Coronary artery (tissue), 2 donors: ENCODE results near the gene TST.

Source experiments
- DNase-seq: peaks from one replicate; pipeline ENCODE4 v3.0.0-alpha.2; 2017; ENCODE audit warnings: low spot score
- H3K27ac ChIP-seq, 2 donors: fragments of 200-600 bp; sonication (generic); one replicate each; pipeline ENCODE4 v1.5.1; 2016 to 2019
- H3K4me3 ChIP-seq: fragments of 200-600 bp; sonication (generic); 2 replicates; pipeline ENCODE4 v1.5.1; 2016; ENCODE audit warnings: mild to moderate bottlenecking, moderate library complexity
- TF ChIP-seq, protein P1 (sequence below): fragments of 200-600 bp; sonication (generic); IDR thresholded peaks from one replicate; pipeline ENCODE4 v1.5.1; 2019; ENCODE audit warnings: antibody characterized with exemption

Gene TST

DNA sequence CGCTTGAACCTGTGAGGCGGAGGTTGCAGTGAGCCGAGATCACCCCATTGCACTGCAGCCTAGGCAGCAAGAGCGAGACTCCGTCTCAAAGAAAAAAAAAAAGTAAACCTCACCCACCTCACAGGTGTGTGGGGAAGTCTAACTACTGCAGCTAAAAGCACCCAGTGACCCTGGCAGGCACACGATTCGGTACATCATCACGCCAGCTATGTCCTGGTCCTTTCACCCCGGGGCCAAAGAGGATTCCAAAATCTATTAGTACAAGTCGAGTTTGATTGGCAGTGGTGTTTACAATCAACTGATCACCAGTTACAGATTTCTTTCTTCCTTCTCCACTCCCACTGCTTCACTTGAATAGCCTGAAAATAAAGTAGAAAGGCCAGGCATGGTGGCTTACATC, 6.3 kb downstream of the TST start:
- Histone ChIP-seq H3K27ac (no peak overlapping the region), H3K4me3 (no peak overlapping the region)

DNA sequence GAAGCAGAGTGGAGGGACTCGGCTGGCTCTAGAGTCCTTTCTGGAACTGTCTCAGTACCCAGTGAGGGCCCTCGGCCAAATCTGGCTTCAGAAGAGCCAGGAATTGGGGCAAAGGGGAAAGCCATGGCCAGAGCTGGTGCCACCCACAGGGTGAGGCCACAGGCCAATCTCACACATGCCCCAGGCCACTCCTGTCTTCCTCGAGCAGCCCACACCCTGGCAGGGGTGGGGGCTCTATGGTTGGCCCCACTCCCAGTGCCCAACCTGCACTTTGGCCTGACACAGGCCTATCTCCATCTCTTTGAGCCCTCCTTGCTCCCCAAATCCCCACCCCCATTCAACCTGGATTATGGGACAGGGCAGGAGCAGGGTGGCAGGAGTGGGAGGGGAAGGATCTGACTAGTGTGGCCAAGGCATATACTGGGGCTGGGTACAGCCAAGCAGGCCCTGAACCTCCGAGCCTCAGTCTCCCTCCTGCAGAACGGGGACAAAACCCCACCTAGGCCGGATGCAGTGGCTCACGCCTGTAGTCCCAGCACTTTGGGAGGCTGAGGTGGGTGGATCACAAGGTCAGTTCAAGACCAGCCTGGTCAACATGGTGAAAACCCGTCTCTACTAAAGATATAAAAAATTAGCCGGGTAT, 6.9 kb downstream of the TST start:
- H3K4me3 ChIP-seq, result no peak overlapping the region
- DNase-seq, result no peak
- peak overlapping the region in 1 of 2 donors; percentile 32 for H3K27ac ChIP-seq
- TF ChIP-seq, protein P1, sequence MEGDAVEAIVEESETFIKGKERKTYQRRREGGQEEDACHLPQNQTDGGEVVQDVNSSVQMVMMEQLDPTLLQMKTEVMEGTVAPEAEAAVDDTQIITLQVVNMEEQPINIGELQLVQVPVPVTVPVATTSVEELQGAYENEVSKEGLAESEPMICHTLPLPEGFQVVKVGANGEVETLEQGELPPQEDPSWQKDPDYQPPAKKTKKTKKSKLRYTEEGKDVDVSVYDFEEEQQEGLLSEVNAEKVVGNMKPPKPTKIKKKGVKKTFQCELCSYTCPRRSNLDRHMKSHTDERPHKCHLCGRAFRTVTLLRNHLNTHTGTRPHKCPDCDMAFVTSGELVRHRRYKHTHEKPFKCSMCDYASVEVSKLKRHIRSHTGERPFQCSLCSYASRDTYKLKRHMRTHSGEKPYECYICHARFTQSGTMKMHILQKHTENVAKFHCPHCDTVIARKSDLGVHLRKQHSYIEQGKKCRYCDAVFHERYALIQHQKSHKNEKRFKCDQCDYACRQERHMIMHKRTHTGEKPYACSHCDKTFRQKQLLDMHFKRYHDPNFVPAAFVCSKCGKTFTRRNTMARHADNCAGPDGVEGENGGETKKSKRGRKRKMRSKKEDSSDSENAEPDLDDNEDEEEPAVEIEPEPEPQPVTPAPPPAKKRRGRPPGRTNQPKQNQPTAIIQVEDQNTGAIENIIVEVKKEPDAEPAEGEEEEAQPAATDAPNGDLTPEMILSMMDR, result no peak

More for the DNA sequence above, 6.3 kb downstream of the TST start:
- TF ChIP-seq, protein P1, result no peak
- no peak for DNase-seq

DNA sequence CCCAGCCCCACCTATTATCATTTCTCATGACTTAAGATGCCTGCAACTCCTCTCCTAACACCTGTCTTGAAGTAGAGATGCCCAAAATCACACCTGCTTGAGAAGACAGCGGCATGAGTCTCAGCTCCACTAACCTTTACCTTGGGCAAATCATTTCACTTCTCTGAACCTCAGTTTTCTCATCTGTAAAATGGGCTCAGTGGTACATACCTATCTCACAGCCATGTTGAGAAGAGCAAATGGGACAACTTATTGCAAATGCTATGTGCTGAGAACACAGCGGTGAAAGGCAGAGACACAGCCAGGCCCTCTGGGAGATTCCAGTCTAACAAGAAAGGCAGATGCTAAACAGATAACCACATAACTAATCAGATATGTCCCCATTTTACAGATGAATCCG, 7.8 kb downstream of the TST start:
- no peak for DNase-seq
- Histone ChIP-seq H3K4me3 (no peak overlapping the region), H3K27ac (no peak overlapping the region)
- TF ChIP-seq, protein P1, result no peak

DNA sequence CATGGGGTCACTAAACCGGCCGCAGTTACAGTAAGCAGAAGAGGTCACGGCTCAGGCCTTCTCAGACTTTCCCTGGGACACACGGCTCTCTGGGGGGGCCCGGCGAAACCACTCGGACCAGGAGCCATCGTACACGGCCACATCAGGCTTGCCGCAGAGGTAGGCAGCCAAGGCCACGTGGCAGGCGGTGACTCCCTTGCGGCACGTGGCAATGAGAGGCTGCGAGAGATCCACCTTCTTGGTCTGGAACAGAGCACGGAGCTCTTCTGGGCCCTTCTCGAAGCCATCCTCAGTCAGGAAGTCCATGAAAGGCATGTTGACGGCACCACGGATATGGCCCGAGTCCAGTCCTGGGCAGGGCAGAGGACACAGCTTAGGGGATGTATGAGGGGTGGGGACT, 8.3 kb downstream of the TST start:
- TF ChIP-seq, protein P1, result no peak
- no peak for DNase-seq
- Histone ChIP-seq H3K4me3 (no peak overlapping the region), H3K27ac (no peak overlapping the region)

DNA sequence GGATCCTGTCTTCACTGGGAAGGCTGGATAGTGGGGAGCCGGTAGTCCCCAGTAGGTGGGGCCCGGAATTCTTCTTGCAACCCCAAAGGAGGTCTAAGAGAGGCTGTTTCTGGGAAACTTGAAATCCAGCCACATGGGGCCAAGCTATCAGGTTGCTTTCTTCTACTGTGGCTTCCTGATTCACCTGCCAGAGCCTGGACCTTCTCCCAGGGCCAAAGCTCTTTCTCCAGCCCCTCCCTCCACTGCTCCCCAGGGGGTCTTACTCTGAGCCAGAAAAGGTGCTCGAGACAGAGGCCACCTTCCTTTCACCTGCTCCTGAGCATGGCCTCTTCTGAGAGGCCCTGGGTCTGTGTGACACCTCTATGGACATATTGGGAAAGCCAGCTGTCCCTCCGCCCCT, 9.1 kb downstream of the TST start:
- Histone ChIP-seq H3K27ac (no peak overlapping the region), H3K4me3 (no peak overlapping the region)
- DNase-seq, result no peak
- TF ChIP-seq, protein P1, result no peak

DNA sequence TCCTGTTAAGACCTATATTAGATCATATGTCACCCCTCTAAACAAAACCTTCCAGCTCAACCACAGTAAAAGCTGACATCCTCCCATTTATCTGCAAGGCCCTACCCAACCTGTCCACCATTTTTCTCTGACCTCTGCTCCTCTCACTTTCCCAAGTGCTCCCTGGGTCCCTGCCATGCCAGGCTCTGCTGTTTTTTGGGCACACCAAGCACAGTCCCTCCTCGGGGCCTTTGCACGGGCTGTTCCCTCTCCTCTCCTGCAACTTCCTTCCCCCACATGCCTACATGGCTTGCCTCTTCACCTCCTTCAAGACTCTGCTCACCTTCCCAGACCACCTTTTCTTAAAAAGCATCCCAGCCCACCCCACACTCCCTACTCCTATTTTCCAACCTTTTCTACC, 9.8 kb downstream of the TST start:
- Histone ChIP-seq H3K27ac (no peak overlapping the region), H3K4me3 (no peak overlapping the region)
- no peak for DNase-seq
- TF ChIP-seq, protein P1, result no peak

DNA sequence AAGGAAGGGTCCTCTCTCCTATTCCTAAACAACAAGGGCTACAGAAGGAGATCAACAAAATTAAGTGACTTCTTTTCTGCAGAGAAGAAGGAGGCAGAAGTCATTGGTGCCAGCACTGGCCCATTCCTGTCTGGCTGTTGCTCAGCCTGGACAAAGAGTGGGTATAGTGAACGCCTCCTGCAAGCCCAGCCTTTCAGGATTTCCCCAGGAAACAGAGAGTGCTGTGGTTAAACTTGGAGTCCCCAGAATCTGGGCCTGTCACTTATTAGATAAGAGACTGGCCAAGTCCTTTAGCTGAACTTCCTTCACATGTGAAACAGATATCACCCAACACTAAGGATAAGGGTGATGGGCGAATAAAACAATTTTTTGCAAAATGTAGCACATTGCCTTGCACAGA, 10.9 kb downstream of the TST start:
- no peak overlapping the region for H3K27ac ChIP-seq
- no peak for DNase-seq
- TF ChIP-seq, protein P1, result no peak
- no peak overlapping the region for H3K4me3 ChIP-seq
